ENCODE measurements around the gene WNT6.

WNT6 gene

DNA sequence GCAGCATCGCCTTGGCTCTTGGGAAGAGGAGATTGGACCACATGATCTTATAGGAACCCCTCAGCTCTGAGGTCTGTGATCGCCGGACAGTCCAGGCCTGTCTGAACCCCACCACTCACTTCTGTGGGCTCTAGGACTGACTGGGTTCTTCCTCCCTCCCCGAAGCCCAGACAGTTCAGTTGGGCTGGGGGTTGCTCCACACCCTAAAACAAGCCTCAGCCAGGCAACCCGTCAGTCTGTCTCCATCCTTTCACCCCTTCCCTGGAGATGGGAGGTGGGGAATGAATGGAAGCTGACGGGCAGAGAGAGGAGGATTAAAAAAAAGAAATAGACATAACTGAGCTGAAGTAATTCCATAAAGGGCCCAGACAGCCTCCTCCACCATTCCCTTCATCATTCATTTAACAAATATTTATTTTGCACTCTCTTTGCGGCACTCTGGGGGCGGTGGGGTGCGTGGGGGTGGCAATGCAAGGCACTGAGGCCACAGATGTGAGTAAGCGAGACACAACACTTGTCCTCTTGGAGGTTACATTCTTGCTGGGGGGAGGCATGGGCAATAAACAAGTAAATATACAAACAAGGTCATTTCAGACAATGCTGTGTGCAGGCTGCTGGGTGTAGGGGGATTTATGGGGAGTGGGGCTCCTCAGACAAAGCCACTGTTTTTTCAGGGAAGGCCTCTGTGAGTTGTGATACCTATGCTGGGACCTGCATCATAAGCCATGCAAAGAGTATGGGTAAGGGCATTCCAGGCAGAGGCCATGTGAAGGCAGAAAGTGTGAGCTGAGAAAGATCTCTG is 33.9 kb downstream of the WNT6 start:
- DNase-seq (ENCODE audit: low spot score), result no peak

DNA sequence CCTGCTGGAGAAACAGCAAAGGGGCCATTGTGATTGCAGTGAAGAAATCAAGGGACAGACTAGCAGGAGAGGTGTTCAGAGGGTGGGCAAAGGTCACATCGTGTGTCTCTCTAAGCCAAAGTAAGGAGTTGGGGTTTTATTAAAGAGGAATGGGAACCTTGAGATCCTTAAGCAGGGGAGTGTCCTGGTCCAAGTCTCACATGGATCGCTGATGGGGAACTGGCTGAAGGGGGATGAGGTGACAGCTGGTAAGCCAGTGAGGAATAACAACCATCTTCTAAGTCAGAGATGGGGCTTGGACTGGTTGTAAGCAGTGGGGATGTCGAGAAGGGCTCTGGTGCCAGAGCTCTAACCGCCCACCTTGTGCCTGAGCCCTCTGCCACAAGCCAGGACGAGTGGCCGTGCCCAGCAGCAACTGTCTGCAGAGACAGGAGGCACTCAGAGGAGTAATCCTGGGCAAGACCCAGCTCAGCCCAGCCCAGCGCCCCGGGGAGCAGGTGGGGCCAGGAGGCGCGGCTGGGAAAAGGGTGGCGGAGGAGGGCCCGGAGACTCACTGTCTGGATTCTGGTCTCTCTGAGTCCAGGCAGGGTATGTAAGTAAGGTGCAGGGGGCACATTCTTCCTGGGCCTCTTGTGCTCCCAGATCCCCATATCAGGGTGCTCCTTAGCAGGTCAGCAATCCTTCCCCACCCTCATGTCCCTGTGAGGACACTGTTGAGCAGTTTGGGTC is 34.7 kb downstream of the WNT6 start:
- no peak for DNase-seq (ENCODE audit: low spot score)

DNA sequence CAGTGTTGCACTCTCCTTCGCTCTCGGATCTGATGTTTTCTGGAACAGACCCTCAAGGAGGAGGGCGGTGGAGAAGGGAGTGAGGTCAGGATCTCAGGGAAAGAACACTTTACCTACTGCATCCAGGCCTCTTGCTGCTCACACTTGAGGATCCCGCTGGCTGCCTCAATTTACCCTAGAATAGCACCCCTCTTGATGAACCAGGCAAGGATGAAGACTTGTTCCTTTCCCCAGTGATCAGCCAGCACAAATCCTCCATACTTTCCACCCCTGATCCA is 35.2 kb downstream of the WNT6 start:
- DNase-seq (ENCODE audit: low spot score), result no peak

DNA sequence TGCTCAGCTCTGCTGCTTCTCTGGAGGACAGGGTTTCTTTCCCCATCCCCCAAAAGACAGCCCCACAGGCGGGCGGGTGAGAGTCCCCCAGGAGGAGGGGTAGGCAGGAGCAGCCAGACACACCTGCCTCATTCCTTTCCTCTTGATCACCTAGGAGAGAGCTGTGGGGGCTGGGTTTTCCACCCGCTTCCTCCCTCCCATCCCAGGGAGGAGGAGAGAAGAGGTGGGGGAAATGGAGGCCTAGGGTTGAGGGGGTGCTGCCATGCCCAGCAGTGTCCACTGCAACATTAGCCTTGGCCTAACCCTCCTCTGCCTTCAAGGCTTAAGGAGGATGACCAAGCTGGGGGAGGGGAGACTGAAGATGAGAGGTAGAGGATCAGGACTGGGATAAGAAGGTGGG is 35.7 kb downstream of the WNT6 start:
- no peak for DNase-seq (ENCODE audit: low spot score)

DNA sequence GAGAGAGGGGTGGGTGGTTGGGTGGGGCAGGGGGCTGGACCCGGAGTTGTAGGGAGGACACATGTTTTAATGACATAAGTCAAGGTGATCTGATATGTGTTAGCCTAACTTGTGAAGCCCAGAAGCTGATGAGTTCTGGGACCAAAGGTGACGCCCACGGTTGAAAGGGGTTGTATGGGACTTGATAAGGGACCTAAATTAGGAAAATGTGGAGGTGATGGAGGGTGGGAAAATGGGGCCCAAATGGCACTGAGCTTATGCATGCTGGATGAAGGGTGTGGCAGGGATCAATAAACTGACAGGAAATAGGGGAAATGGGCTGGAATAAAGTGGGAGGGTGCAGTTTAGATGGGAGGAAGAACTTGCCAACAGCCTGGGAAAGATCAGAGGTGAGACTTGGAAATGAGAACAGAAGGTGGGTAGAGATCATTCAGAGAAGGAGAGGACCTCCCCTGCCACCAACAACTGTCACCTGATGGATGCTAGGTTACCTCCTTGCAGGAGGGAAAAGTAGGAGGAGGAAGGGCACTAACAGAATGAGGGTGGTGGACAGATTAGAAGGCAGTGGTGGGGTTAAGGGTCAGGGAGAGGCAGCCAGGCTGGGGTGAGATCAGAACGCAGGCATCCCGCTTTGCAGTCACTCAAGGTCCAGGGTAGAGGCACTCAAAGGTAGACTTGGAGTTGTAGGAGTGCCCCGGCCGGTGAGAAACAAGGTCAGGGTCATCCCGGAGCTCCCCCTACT is 36.3 kb downstream of the WNT6 start:
- DNase-seq (ENCODE audit: low spot score), result no peak

DNA sequence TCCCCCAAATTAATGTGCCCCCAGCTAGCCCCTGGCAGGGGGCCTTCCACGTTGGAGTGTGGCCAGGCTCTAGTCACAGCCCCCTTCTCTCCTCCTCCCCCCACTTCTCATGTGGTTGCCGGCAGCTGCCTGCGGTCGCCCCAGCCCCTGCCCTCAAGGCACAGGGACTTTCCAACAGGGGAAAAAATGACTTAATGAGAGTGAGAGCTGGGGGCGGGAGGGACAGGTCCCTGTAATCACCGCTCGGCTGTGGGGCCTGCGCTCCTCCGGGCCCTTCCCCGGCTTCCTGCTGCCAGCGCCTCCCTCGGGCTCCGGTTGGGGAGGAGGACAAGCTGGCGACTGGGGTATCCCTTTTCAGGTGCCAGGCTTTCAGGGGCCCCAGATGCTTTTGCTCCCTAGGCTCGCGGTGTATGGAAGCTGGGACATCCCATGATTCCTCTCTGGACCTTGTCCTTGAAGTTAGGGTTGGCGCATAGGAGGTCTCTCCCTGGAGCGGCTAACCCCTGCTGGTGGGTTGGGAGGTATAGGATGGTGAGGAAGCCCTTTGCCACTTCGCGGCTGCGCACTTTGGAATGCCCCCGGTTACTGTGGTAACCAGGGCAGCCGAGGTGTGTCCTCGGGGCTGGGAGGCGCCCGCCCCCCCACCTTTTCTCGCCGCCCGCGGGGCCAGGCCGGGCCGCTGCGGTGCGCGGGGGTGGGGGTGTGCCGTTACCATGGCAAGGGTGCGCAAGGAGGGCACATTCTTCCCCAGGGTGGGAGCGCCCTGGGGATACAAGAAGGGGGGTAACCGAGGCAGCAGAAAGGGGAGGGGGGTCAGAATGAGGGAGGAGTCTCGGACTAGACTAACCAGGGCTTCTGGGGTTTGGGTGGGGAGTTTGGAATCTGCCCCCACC is 37.1 kb downstream of the WNT6 start:
- no peak for DNase-seq (ENCODE audit: low spot score)

DNA sequence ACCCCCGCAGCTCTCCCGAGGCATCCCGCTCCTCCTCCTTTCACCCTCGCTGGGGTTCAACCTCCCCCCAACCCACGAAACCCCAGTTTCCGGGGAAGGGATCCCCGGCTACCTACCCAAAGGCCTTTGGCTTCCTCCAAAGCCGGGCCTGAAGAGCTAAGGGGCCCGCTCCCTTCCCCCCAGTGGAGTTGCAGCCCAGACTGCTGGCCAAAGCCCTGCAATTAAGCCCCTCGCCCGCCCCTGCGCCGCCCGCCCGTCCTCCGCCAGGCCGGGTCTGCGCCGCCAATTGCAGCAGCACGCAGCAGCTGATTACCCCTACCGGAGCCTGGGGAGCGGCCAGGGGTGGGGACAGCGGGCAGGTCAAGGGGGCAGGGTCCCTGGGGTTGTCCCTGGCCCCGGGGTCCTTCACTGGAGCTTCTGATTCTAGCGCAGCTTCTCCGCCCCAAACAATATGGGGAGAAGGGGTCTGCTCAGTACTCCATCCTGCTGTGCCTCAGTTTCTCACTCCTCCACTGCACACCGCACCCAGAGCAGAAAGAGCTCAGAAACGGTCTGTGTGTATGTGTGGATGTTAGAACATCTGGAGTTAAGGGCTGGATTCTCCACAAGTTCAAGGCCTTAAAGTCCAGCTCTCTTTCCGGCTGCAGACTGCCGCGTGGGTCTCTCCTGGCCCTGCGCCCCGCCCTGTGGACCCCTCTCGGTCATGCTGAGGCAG is 37.9 kb downstream of the WNT6 start:
- DNase-seq (ENCODE audit: low spot score), result no peak

DNA sequence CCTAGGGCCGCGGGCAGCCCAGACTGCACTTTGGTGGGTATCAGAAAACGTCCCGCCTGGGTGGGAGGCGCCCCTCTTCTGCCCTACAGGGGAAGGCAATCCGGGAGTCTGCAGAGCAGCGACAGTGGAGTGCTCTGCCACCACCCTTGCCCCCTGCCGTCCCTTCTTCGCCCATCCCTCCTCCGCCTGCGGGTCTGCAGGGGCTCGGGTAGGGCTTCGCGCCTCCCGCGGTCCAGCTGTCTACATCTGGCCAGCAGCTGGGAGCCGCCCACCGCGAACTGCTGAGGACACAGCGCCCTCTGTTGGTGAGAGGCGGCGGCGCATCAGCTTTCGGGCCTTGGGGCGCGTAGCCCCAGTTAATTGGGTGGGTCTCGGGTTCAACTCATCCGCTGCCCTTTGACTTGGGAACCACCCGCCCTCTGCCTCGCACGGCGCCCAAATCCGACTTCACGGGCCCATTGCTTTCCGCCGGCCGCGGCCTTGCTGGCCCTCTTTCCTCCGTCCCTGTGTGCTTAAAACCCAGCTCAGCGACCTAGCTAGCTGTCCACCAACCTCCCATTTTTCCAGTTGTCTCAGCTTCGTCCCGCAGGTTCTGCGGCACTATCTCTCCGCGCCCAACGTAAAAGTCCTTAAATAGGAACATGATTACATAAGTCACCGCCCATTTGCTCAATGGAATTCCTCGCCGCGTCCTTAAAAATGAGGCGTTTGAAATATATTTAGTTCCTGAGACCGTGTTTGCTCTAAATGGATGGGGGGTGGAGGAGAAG is 38.7 kb downstream of the WNT6 start:
- peak; percentile 67 for DNase-seq (ENCODE audit: low spot score)

DNA sequence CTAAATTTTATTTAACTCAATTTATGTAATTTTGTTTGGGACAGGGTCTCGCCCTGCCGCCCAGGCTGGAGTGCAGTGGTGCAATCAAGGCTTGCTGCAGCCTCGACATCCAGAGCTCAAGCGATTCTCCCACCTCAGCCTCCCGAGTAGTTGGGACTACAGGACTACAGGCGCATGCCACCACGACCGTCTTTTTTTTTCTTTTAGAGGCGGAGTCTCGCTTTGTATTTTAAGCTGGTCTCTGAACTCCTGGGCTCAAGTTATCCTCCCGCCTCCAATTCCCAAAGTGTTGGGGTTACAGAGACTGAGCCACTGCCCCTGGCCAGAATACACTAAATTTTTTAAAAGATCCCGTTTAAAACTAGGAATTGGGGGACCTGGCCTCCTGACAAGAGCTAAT is 39.5 kb downstream of the WNT6 start:
- DNase-seq (ENCODE audit: low spot score), result no peak

DNA sequence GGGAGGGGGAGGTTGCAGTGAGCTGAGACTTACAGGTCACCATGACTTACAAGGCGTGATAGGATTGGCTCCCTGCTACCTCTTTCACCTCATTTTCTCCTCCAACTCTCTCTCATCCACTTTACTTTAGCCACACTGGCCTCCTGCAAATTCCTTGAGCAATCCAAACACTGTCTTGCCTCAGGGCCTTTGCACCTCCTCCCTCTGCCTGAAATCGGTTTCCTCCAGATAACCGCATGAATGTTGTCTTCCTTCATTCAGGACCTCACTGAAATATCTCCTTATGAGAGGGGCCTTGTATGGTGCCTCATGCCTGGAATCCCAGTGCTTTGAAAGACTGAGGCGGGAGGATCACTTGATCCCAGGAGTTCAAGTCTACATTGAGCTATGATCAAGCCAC is 42.8 kb downstream of the WNT6 start:
- DNase-seq (ENCODE audit: low spot score), result no peak

DNA sequence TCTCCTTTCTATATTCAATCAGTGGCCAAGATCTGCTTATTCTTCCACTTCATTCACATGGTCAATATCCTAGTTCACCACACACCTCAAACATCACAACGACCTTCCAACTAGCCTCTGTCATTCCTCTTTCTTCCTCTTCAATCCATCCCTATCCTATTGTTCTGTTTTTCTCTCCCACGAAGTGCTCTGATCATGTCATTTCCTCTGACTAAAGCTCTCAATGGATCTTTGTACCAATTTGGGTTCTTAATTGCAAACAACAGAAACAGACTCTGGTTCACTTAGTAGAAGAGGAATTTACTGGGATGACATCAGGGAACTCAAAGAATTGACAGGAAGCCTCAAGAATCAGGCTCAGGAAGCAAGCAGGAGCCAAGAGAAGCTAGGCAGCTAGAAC is 44.6 kb downstream of the WNT6 start:
- no peak for DNase-seq (ENCODE audit: low spot score)

DNA sequence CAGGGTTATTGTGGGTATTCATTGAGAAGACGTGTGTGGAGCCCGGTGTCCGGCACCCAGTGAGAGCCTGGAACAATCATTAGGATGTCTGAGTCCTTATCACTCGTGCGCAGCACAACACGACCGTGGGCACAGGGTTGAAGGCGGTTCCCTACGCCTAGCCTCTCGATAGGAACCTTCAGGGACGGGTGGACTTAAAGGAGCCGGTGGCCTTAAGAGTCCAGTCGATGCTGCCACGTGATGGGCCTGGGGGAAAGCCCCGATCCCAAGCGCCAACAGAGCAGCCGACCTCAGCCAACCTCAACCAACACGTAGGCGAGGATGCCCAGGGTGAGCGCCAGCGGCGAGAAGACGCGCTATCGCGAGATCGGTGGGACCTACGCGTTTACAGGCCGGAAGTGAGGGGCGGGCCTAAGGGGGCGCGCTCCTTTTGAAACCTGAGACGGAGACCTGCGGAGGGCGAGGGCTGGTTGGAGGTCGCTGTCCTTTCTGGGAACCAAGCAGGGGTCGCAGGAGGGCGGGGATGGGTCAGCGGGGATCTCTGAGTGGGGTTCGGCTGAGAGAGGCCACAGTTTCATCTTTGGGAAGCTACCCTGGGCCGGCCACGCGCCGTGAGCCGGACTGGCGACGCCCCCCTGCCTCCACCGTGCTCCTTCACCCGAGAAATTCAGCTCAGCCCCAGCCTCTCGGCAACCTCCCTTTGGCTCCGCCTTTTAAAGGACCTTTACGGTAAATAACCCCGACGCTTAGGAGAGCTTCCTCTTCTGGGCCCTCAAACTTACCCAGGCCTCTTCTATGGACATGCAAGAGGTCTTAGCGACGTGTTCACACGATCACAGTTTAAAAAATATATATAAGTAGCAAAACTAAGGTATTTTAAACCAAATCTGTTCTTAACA is 49.4 kb downstream of the WNT6 start:
- peak; percentile 88 for DNase-seq (ENCODE audit: low spot score)

DNA sequence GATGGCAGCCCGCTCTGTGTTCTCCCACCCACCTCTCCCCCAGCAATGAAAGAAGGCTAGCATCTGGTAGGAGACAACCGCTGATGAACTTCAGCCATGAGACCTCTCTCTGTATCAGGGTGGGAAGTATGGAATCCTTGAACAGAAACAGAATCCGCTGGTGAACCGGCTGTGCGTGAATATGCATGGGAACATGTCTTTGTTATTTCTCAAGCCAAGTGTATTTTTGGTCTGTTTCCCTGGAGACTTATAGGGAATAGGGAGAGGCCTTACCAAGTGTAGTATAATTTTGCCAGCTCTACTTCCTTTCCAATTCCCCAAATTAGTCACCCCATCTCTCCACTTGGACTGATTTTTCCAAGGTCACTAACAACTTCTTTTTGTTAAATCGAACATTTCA is 51.1 kb downstream of the WNT6 start:
- no peak for DNase-seq (ENCODE audit: low spot score)

DNA sequence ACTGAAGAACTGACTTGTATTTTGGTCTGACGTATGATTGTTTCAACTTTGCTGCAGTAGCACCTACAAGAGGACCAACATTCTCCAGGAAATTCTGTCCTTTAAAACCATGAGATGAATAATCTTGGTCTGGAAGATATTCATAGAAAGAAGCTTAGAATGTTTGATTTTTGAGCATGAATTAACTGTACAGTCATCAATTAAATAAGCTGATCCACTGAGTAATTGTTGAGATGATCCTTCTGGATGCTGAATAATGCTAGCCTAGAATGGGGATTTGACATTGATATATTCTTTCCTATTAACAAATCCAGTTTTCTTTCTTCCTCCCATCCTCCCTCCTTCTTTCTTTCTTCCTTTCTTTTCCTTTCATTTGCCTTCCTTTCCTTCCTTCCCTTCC is 60.9 kb downstream of the WNT6 start:
- DNase-seq (ENCODE audit: low spot score), result no peak
